K562 (cell line): ENCODE measurements around the gene FMN1. TPM values are rescaled to one million over a fixed set of nuclear protein-coding genes. Genes with fewer than 3 reads are reported as not detected.

Source experiments
- ATAC-seq: fragments of 200-7000 bp; cut with Tn5 transposase; 3 replicates; pipeline ENCODE4 v1.9.1; 2020; ENCODE audit warnings: moderate library complexity
- BruUV-seq: library from RNA; stranded (reverse); fragments of 400-500 nt; replicated peaks from 2 replicates; lab custom pipeline; 2021; lab: Mats Ljungman, UMichigan
- CTCF ChIA-PET: fragments of 300-600 bp; formaldehyde crosslinking; extraction: SDS; loops from one replicate; lab custom pipeline; 2021; ENCODE audit warnings: low intra/inter-chr PET ratio; lab: Yijun Ruan, JAX
- POLR2A ChIA-PET: fragments of 300-600, 350-650 bp; sonication (Branson Sonifier 250); formaldehyde crosslinking; extraction: SDS; loops from one replicate; lab custom pipeline; 2021; ENCODE audit warnings: antibody characterized with exemption, inconsistent platforms; lab: Yijun Ruan, JAX
- DNase-seq, 4 experiments: peaks; one replicate each; pipeline versions ENCODE4 v3.0.0 to v3.0.0-alpha.2; 2011 to 2018; ENCODE audit warnings: low spot score in 3 of 4, mixed read lengths in 3 of 4; ENCODE audit errors: extremely low read depth in 1 of 4
- FAIRE-seq: peaks from 2 replicates; lab custom pipeline; 2011; peaks lifted over from hg19 to GRCh38; lab: Jason Lieb, UNC
- H2AFZ ChIP-seq: 2 replicates; pipeline ENCODE4 v1.6.0; 2011; ENCODE audit warnings: low read depth, low read length, control low read depth, inconsistent platforms
- H3K27ac ChIP-seq: fragments of 200-600 bp; 3 replicates; pipeline ENCODE4 v1.8.0; 2011; ENCODE audit warnings: low read depth, mild to moderate bottlenecking, control low read depth, inconsistent platforms, low read length, moderate library complexity, mixed read lengths; ENCODE audit errors: extremely low read depth
- H3K27me3 ChIP-seq, 2 experiments: fragments of 300-600 bp in 1 of 2; 2 replicates in 1 of 2; 3 replicates in 1 of 2; pipeline versions ENCODE4 v1.6.0 to v1.8.0; 2011; ENCODE audit warnings: inconsistent platforms in 2 of 2, low read length in 2 of 2, mild to moderate bottlenecking in 1 of 2, mixed read lengths in 1 of 2, moderate library complexity in 1 of 2; ENCODE audit not compliant: control insufficient read depth in 2 of 2, insufficient read depth in 2 of 2
- H3K36me3 ChIP-seq: fragments of 300-600 bp; 3 replicates; pipeline ENCODE4 v1.8.0; 2011; ENCODE audit warnings: mild to moderate bottlenecking, low read length, inconsistent platforms; ENCODE audit not compliant: control insufficient read depth, insufficient read depth
- H3K4me1 ChIP-seq, 2 experiments: fragments of 200-600 bp in 1 of 2; replicated peaks in 1 of 2; 2 replicates in 1 of 2; 3 replicates in 1 of 2; pipeline versions ENCODE4 v1.5.1 to v1.8.0; 2011; ENCODE audit warnings: inconsistent platforms in 2 of 2, low read length in 2 of 2, mild to moderate bottlenecking in 1 of 2, mixed read lengths in 1 of 2, moderate library complexity in 1 of 2; ENCODE audit not compliant: control insufficient read depth in 2 of 2, insufficient read depth in 2 of 2
- H3K4me2 ChIP-seq: 2 replicates; pipeline ENCODE4 v1.6.1; 2011; ENCODE audit warnings: low read length, control low read depth, inconsistent platforms, mixed read lengths; ENCODE audit not compliant: insufficient read depth
- H3K4me3 ChIP-seq: fragments of 200-600 bp; sonication (generic), shearing (Covaris generic); 2 replicates; pipeline ENCODE4 v1.5.1; 2016; ENCODE audit warnings: control low read depth, inconsistent platforms
- H3K79me2 ChIP-seq: fragments of 200-600 bp; 3 replicates; pipeline ENCODE4 v1.8.0; 2011; ENCODE audit warnings: low read length, inconsistent platforms; ENCODE audit not compliant: control insufficient read depth, insufficient read depth
- H3K9ac ChIP-seq, 2 experiments: 2 replicates each; pipeline versions ENCODE4 v1.6.0 to v1.6.1; 2011; ENCODE audit warnings: low read depth in 2 of 2, low read length in 2 of 2, control low read depth in 1 of 2, inconsistent platforms in 1 of 2, mild to moderate bottlenecking in 1 of 2, mixed read lengths in 1 of 2; ENCODE audit not compliant: insufficient read depth in 1 of 2
- H3K9me1 ChIP-seq: one replicate; pipeline ENCODE4 v1.6.0; 2011; ENCODE audit warnings: inconsistent platforms, mild to moderate bottlenecking, low read length, moderate library complexity; ENCODE audit not compliant: control insufficient read depth, insufficient read depth
- H3K9me3 ChIP-seq: replicated peaks from 2 replicates; pipeline ENCODE4 v1.5.1; 2011; ENCODE audit warnings: low read depth, low read length, inconsistent platforms; ENCODE audit not compliant: control insufficient read depth, insufficient read depth
- H4K20me1 ChIP-seq: replicated peaks from 2 replicates; pipeline ENCODE4 v1.6.1; 2011; ENCODE audit warnings: low read length, inconsistent platforms, mixed read lengths; ENCODE audit not compliant: control insufficient read depth, insufficient read depth
- DPF2 ChIP-seq: fragments of 450-650 bp; IDR thresholded peaks from 2 replicates; pipeline ENCODE4 v1.6.1; 2016
- GABPB1 ChIP-seq: sonication (generic); formaldehyde crosslinking; IDR thresholded peaks from 2 replicates; pipeline ENCODE4 v1.8.0; 2022; ENCODE audit warnings: mild to moderate bottlenecking, missing genetic modification reagents
- POLR3A ChIP-seq: IDR thresholded peaks from 2 replicates; pipeline ENCODE4 v1.6.1; 2011; ENCODE audit warnings: borderline replicate concordance, mild to moderate bottlenecking, moderate library complexity; ENCODE audit not compliant: insufficient read length, insufficient read depth; ENCODE audit errors: extremely low read depth
- RBM14 ChIP-seq: fragments of 200-400 bp; formaldehyde crosslinking; IDR thresholded peaks from 2 replicates; pipeline ENCODE4 v1.6.1; 2018; ENCODE audit warnings: low read depth, mild to moderate bottlenecking, low read length, moderate library complexity, borderline replicate concordance; ENCODE audit not compliant: insufficient read depth
- RFX7 ChIP-seq: fragments of 250-450 bp; sonication (Bioruptor Pico); IDR thresholded peaks from 2 replicates; pipeline ENCODE4 v1.5.1; 2021; ENCODE audit warnings: mild to moderate bottlenecking
- ZNF586 ChIP-seq: fragments of 450-650 bp; formaldehyde crosslinking; conservative IDR thresholded peaks from 2 replicates; pipeline ENCODE4 v1.4.0; 2020; ENCODE audit warnings: mild to moderate bottlenecking, moderate library complexity
- WGBS: fragments of 100-300 bp; shearing (Covaris generic); methylation state at CpG from one replicate; pipeline ENCODE4 v1.1.6; 2016; ENCODE audit warnings: low coverage, mixed read lengths; ENCODE audit not compliant: insufficient coverage; ENCODE audit errors: missing lambda C conversion rate; 5-methylcytosine and 5-hydroxymethylcytosine counted together
- in situ Hi-C: fragments of 300-500 bp; cut with MboI; formaldehyde crosslinking; loops from 4 replicates; pipeline ENCODE4 v1.15.0; 2018; ENCODE audit warnings: inconsistent platforms, mixed read lengths
- intact Hi-C: fragments of 100-400 bp; cut with micrococcal nuclease; formaldehyde crosslinking; loops from 2 replicates; pipeline ENCODE4 v1.14.2; 2022
- polyA plus RNA-seq, 8 experiments: library from polyadenylated mRNA; depleted of rRNA in 4 of 8; stranded (reverse) in 5 of 8; unstranded in 3 of 8; fragments of >200 nt; fragmentation: Nextera tagmentation in 2 of 8; fragmentation: Illumina TruSeq in 1 of 8; extraction: Ambion mirVana in 2 of 8; extraction: Trizol in 1 of 8; gene quantifications; 2 replicates each; pipeline versions ENCODE4 v1.2.1 to v1.2.3, GENCODE V29; 2011 to 2014; ENCODE audit warnings: inconsistent platforms in 1 of 8, missing spikeins in 1 of 8
- total RNA-seq, 7 experiments: library from RNA; depleted of rRNA in 6 of 7; stranded (reverse); fragments of >200 nt in 6 of 7; fragmentation: Illumina TruSeq in 2 of 7; extraction: Trizol in 2 of 7; gene quantifications; 2 replicates each; pipeline versions ENCODE4 v1.2.1 to v1.2.3, GENCODE V29; 2011 to 2021; ENCODE audit warnings: low replicate concordance in 1 of 7
- TF ChIP-seq, protein P1 (sequence below): fragments of 250-450 bp; sonication (Bioruptor Pico); IDR thresholded peaks from 2 replicates; pipeline ENCODE4 v1.8.0; 2022; ENCODE audit warnings: moderate library complexity, mild to moderate bottlenecking, inconsistent platforms

Gene FMN1
- total and polyA plus RNA-seq, 9 of the 15 experiments (the other 6 are each of a cell fraction or from before 2014, with no cell fraction given): 0.03 to 0.07 (median 0.04) TPM; not detected in 6

DNA sequence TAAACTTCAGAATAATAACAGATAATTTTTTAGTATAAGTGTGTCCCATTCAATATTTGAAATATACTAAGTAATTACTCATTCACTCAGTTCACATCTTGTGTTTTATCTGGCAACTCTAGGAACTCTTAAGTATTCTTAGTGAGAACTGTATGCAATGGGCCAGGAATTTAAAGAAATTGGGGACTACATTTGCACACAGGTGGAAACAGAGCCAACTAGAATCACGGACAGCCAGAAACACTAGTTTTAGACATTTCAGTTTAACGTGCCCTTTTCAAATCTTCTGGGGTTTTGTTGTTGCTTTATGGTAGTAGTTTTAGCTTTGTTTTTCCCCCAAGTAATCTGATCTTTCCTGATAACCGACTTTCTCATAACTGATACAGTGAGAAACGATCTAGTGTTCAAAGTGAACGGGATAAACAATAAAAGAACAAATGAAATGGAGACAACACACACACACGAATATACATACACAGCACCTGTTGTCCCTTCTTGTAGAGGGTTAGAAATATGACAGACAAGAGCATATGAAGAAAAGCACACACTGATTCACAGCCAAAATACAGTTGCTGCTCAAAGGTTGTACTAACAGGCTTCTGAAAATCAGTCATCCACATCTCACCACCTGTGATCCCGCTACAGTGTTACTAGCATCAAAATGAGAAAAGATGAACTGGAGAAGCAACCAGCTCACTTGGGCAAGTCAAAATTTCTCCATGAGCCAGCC, 167.0 kb downstream of the FMN1 start:
- no peaks in the 10 kb centered on the region; a peak in 1 of 5 replicates for H3K4me1 ChIP-seq
- no peak overlapping the region for H3K27ac ChIP-seq
- H3K4me3 ChIP-seq: no peak overlapping the region
- no peak overlapping the region for H3K9ac ChIP-seq
- ChIA-PET CTCF (no interaction called here), POLR2A (no interaction called here)
- intact Hi-C loops (loop anchor here (10.0 kb wide), 1 partner anchor 47 kb away; no protein-coding TSS in a partner anchor), in situ Hi-C loops (no loop called here)
- no peaks in the 10 kb centered on the region for H3K79me2 ChIP-seq
- no peaks in the 10 kb centered on the region for H3K9me1 ChIP-seq
- no peak overlapping the region for H3K4me2 ChIP-seq
- FAIRE-seq (no peak), DNase-seq (no peak), ATAC-seq (no peak)
- no peaks in the 10 kb centered on the region for H3K9me3 ChIP-seq
- 0% methylated on average over 7 of the region's 7 CpGs for WGBS
- TF ChIP-seq RBM14 (no peak), ZNF586 (CRISPR knock-in tag) (no peak), POLR3A (no peak), RFX7 (CRISPR knock-in tag) (no peak), GABPB1 (CRISPR knock-in tag) (no peak), DPF2 (no peak)
- TF ChIP-seq, protein P1, sequence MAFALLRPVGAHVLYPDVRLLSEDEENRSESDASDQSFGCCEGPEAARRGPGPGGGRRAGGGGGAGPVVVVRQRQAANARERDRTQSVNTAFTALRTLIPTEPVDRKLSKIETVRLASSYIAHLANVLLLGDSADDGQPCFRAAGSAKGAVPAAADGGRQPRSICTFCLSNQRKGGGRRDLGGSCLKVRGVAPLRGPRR (CRISPR knock-in tag): no peak
- H3K27me3 ChIP-seq: peaks cover 0 to 2% of the 10 kb centered on the region in 2 experiments; a peak in 2 of 5 replicates
- no TSS peak for BruUV-seq
- no peaks in the 10 kb centered on the region for H4K20me1 ChIP-seq
- no peak overlapping the region for H2AFZ ChIP-seq
- H3K36me3 ChIP-seq: no peaks in the 10 kb centered on the region
